Stomach (tissue), 9 donors: ENCODE data around the gene ADD1. TPM values are rescaled to one million over a fixed set of nuclear protein-coding genes. Genes with fewer than 3 reads are reported as not detected.
A peak's percentile ranks its signal among the peaks of the same experiment; 100 is the strongest.

Source experiments
- DNase-seq, 2 donors: peaks; one replicate each; pipeline versions ENCODE4 v3.0.0 to v3.0.0-alpha.2; 2013 to 2019
- H3K27ac ChIP-seq, 5 donors: fragments of 200-600 bp in 4 of 5; sonication (generic) in 4 of 5; one replicate each; pipeline ENCODE4 v1.5.1; 2013 to 2019; ENCODE audit warnings: mild to moderate bottlenecking in 1 of 5, moderate library complexity in 1 of 5
- H3K27me3 ChIP-seq, 3 donors: fragments of 200-600 bp; sonication (generic); one replicate each; pipeline ENCODE4 v1.5.1; 2017 to 2019; ENCODE audit warnings: mixed run types in 1 of 3
- H3K36me3 ChIP-seq, 4 donors: fragments of 200-600 bp; sonication (generic); 1 replicate in 3 of 4; 2 replicates in 1 of 4; pipeline ENCODE4 v1.5.1; 2016 to 2019
- H3K4me1 ChIP-seq, 4 donors: fragments of 200-600 bp; sonication (generic); one replicate each; pipeline ENCODE4 v1.5.1; 2016 to 2019
- H3K4me3 ChIP-seq, 4 donors: fragments of 200-600 bp; sonication (generic) in 3 of 4; one replicate each; pipeline ENCODE4 v1.5.1; 2016 to 2019; ENCODE audit warnings: mild to moderate bottlenecking in 1 of 4
- H3K9me3 ChIP-seq, 4 donors: fragments of 200-600 bp; sonication (generic); one replicate each; pipeline ENCODE4 v1.5.1; 2016 to 2019
- EP300 ChIP-seq: sonication (generic); formaldehyde crosslinking; IDR thresholded peaks from one replicate; pipeline ENCODE4 v1.6.1; 2017; ENCODE audit warnings: antibody characterized with exemption
- POLR2A ChIP-seq, 4 donors: fragments of 450-650 bp; IDR thresholded peaks; one replicate each; pipeline ENCODE4 v1.6.1; 2016; ENCODE audit warnings: antibody characterized with exemption in 4 of 4, control low read depth in 2 of 4, mild to moderate bottlenecking in 1 of 4, moderate library complexity in 1 of 4
- POLR2AphosphoS5 ChIP-seq, 3 donors: sonication (generic); formaldehyde crosslinking; IDR thresholded peaks; one replicate each; pipeline ENCODE4 v1.6.1; 2016; ENCODE audit warnings: antibody characterized with exemption in 3 of 3
- WGBS, 5 donors: extraction: QIAGEN DNeasy Blood & Tissue Kit in 3 of 5; methylation state at CpG; one replicate each; pipeline versions ENCODE4 v1.1.5 to v1.1.7; 2013 to 2018; 5-methylcytosine and 5-hydroxymethylcytosine counted together
- intact Hi-C: fragments of 100-400 bp; cut with DNase I; formaldehyde crosslinking; loops from one replicate; pipeline ENCODE4 v1.15.1; 2023; ENCODE audit warnings: low total_unique reads
- polyA plus RNA-seq, 3 donors: library from polyadenylated mRNA; stranded (reverse); fragments of 200-250 nt; gene quantifications; one replicate each; pipeline ENCODE4 v1.2.3, GENCODE V29; 2013
- total RNA-seq, 5 donors: library from RNA; depleted of rRNA; stranded (reverse); fragments of >200 nt; gene quantifications; one replicate each; pipeline versions ENCODE4 v1.1.0 to v1.2.3, GENCODE V29; 2014 to 2016
- TF ChIP-seq, protein P1 (sequence below), 7 experiments: fragments of 450-650 bp in 4 of 7; fragments of 200-600 bp in 3 of 7; sonication (generic) in 3 of 7; IDR thresholded peaks; one replicate each; pipeline ENCODE4 v1.5.1; 2016 to 2019; ENCODE audit warnings: antibody characterized with exemption in 7 of 7, control low read depth in 2 of 7, mild to moderate bottlenecking in 1 of 7
- donor health status: healthy with polysubstance abuse.
- donor health status: Bipolar disorder and iron deficiency.
- donor health status: healthy.

Gene ADD1
- total and polyA plus RNA-seq, 8 donors = 103 to 1,174 (median 207) TPM

DNA sequence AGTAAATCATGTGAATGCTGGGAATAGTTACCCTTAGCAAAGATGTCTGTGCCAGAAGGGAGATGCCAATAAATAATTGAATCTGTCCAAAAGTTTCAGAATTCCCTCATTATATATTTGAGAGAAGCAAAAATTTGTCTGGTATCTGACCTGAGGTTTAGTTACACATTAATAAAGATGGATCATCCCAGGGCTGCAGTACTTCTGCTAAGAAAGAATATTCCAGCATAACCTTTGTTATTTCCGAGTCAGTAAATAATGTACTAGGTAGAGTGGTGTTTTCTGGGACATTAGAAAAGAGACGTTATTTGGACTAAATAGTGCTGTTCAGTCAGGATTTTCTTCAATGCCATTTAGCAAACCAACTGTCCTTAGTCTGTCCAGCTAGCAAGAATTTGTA is 26.4 kb downstream of the ADD1 start:
- H3K27me3 ChIP-seq = no peaks in the 10 kb centered on the region
- H3K4me3 ChIP-seq = no peak overlapping the region
- no peak for DNase-seq
- 54 to 60% (median 58%) methylated on average over 2 of the region's 2 CpGs for WGBS, 5 donors
- H3K36me3 ChIP-seq = peaks cover 0 to 4% (median 0%) of the 10 kb centered on the region in 4 donors
- no peaks in the 10 kb centered on the region for H3K9me3 ChIP-seq
- intact Hi-C loops = no loop called here
- H3K4me1 ChIP-seq = peaks cover 73 to 100% (median 85%) of the 10 kb centered on the region in 4 donors
- TF ChIP-seq POLR2A (IDR thresholded peaks at IDR 0.05) (no peak), POLR2AphosphoS5 (IDR thresholded peaks at IDR 0.05) (no peak), EP300 (no peak)
- TF ChIP-seq, protein P1, sequence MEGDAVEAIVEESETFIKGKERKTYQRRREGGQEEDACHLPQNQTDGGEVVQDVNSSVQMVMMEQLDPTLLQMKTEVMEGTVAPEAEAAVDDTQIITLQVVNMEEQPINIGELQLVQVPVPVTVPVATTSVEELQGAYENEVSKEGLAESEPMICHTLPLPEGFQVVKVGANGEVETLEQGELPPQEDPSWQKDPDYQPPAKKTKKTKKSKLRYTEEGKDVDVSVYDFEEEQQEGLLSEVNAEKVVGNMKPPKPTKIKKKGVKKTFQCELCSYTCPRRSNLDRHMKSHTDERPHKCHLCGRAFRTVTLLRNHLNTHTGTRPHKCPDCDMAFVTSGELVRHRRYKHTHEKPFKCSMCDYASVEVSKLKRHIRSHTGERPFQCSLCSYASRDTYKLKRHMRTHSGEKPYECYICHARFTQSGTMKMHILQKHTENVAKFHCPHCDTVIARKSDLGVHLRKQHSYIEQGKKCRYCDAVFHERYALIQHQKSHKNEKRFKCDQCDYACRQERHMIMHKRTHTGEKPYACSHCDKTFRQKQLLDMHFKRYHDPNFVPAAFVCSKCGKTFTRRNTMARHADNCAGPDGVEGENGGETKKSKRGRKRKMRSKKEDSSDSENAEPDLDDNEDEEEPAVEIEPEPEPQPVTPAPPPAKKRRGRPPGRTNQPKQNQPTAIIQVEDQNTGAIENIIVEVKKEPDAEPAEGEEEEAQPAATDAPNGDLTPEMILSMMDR (IDR thresholded peaks at IDR 0.05) = no peak
- peak overlapping the region in 3 of 5 donors; percentile 72 to 82 (median 80) for H3K27ac ChIP-seq

DNA sequence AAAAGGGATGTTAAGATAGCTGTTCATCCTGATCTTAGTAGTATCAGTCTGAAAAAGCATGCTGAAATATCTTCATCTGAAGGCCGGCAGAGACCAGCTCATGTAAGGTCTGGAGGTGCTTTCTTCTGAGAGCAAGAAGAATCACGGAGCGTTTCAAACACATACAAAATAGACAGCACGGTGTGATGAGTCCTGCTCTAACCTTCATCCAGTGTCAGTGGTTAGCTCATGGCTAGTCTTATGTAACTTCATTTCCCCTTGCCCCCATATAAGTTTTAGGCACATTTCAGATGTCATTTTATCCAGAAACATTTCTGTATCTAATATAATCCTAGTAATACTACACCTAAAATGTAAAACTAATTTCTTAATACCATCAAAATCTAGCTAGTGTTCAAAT is 27.8 kb downstream of the ADD1 start:
- 82 to 97% (median 89%) methylated on average over 4 of the region's 4 CpGs for WGBS, 5 donors
- no peaks in the 10 kb centered on the region for H3K9me3 ChIP-seq
- TF ChIP-seq, protein P1 (IDR thresholded peaks at IDR 0.05) = no peak
- TF ChIP-seq POLR2AphosphoS5 (IDR thresholded peaks at IDR 0.05) = no peak
- no peak for TF ChIP-seq EP300
- no peak for TF ChIP-seq POLR2A (IDR thresholded peaks at IDR 0.05)
- H3K4me3 ChIP-seq = no peak overlapping the region
- H3K36me3 ChIP-seq = peaks cover 7 to 16% (median 8%) of the 10 kb centered on the region in 4 donors
- H3K4me1 ChIP-seq = peaks cover 64 to 93% (median 75%) of the 10 kb centered on the region in 4 donors
- H3K27me3 ChIP-seq = no peaks in the 10 kb centered on the region
- intact Hi-C loops = no loop called here
- no peak overlapping the region for H3K27ac ChIP-seq
- DNase-seq = no peak

DNA sequence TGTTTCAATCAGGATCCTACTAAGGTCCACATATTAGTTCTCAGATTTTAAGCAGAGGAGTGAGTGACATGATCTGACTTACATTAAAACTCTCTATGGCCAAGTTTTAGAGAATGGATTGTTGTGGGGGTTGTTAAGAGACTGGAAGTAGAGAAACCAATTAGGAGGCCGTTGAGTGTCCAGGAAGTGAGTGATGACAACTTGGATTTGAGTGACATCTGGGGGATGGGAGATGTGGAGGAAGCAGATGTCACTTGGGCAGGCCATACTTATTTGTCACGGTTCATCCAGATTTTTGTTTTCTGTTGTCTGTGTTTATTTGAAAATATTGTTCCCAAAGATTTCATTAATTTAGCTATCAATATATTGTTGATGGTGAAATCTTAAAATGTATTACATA is 28.3 kb downstream of the ADD1 start:
- intact Hi-C loops = no loop called here

DNA sequence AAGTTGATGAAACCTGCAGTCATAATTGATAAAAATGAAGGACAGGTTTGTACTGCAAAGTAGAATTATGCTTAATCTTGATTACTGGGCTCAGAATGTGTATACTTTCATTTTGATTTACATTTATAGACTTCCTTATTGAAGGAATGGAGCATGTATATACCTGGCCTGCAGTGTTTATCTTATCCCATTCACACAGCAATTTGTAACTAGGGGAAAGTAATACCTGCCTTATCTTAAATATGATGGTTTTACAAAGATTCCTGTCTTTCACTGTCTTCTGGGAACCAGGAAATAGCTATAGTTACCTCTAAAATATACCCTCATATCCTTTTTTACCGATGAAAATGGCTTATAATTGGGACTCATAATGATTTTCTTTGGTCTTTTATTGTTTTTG is 29.7 kb downstream of the ADD1 start:
- DNase-seq = peak in 1 of 2 donors; percentile 42
- peak overlapping the region in 1 of 4 donors; percentile 7 for H3K4me3 ChIP-seq
- no peaks in the 10 kb centered on the region for H3K27me3 ChIP-seq
- intact Hi-C loops = no loop called here
- TF ChIP-seq, protein P1 (IDR thresholded peaks at IDR 0.05) = no peak
- TF ChIP-seq POLR2AphosphoS5 (IDR thresholded peaks at IDR 0.05) (no peak), POLR2A (IDR thresholded peaks at IDR 0.05) (no peak), EP300 (no peak)
- 20 to 42% (median 26%) methylated on average over 1 of the region's 1 CpG for WGBS, 5 donors
- H3K36me3 ChIP-seq = peaks cover 13 to 30% (median 23%) of the 10 kb centered on the region in 4 donors
- peak overlapping the region; percentile 26 to 77 (median 68) for H3K27ac ChIP-seq
- H3K4me1 ChIP-seq = peaks cover 45 to 90% (median 63%) of the 10 kb centered on the region in 4 donors
- no peaks in the 10 kb centered on the region for H3K9me3 ChIP-seq

More for the DNA sequence above, 28.3 kb downstream of the ADD1 start:
- Histone ChIP-seq H3K27me3 (no peaks in the 10 kb centered on the region), H3K4me1 (peaks cover 59 to 91% (median 72%) of the 10 kb centered on the region in 4 donors), H3K4me3 (no peak overlapping the region), H3K27ac (no peak overlapping the region), H3K36me3 (peaks cover 10 to 20% (median 12%) of the 10 kb centered on the region in 4 donors), H3K9me3 (no peaks in the 10 kb centered on the region)
- TF ChIP-seq POLR2A (IDR thresholded peaks at IDR 0.05) (no peak), POLR2AphosphoS5 (IDR thresholded peaks at IDR 0.05) (no peak), EP300 (no peak)
- TF ChIP-seq, protein P1 (IDR thresholded peaks at IDR 0.05) = no peak
- DNase-seq = no peak
- 56 to 61% (median 59%) methylated on average over 2 of the region's 2 CpGs for WGBS, 5 donors
